HG03521 (cell line): ENCODE measurements around the gene FOXD1.

Source experiments
- ATAC-seq: cut with Tn5 transposase; IDR thresholded peaks from one replicate; pipeline ENCODE4 v1.9.1; 2021; ENCODE audit warnings: mild to moderate bottlenecking, moderate library complexity; ENCODE audit not compliant: unreplicated experiment

Gene FOXD1

DNA sequence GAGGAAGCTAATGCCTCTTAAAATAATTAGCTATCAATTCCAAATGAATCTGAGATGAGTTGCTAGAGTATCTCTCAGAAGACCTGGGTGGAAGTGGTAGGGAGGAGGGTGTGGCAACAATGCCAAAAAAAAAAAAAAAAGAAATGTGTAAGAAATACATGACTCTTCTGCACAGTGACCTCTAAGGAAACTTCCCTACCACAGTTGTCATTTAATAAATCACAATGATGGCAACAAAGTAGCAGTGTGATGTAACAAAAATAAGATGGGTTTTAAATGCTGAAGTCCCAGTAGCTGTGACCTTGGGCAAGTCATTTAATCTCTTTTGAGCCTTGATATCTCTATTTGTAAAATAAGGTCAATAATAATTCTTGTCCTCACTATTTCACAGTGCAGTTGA, 7.2 kb downstream of the FOXD1 start:
- no peak for ATAC-seq

DNA sequence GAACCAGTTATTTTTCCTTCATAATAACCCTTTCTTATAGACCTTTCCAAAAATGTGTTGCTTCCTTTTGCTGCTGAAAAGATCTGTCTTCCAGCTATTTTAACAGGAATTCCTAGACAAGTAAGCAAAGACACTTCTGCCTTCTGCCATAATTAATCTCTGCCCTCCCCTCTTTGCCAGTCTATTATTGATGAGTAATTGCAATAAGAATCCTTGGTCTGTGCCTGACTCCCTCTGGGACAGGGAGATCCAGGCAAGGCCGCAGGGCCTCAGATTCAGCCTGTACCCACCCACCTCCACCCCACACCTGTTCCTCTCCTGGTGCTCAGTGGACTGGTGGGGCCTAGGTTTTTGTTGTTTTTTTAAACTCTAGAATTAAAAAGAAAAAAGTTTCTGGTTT, 8.3 kb downstream of the FOXD1 start:
- no peak for ATAC-seq

GRCh38 chr5:73438645-73439470, 9.7 kb downstream of the FOXD1 start:
- no peak for ATAC-seq

DNA sequence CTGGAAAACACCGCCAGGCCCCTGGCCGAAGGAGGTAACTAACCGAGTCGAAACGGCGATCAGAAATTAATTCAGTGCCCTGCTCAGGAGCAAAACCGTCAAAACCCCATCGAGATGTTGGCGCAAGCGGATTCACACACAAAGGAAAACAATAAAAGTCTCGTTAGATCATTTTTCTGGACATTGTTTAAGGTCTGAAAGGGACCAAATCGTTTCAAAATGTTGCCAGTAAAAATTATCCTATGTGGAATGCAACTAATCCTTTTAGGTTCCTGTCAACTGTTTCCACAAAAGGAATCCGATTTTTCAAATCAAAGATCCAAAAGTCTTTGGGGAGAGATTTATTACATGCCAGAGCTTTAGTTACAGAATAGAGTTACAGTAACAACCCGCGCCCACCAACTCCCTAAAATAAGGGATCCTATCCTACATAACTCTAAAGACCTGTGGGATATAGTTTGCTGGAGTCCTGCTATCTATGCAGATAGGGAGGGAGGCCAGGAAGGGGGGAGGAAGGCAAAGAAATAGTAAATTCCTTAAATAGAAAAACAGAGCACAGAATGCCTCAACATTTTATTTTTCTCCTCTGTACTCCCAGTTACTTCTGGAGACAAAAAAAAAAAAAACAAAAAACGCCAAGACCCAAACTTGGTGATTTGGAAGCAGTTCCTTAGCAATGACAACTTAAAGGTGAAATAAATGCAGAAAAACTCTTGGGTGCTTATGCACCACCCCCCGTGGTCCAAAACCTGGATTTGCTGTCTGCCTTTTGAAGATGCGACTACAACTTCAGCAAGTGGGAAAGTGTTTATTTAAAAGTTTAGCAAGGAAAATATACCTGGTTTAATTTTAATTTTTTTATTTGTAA, 10.6 kb downstream of the FOXD1 start:
- ATAC-seq, result no peak

DNA sequence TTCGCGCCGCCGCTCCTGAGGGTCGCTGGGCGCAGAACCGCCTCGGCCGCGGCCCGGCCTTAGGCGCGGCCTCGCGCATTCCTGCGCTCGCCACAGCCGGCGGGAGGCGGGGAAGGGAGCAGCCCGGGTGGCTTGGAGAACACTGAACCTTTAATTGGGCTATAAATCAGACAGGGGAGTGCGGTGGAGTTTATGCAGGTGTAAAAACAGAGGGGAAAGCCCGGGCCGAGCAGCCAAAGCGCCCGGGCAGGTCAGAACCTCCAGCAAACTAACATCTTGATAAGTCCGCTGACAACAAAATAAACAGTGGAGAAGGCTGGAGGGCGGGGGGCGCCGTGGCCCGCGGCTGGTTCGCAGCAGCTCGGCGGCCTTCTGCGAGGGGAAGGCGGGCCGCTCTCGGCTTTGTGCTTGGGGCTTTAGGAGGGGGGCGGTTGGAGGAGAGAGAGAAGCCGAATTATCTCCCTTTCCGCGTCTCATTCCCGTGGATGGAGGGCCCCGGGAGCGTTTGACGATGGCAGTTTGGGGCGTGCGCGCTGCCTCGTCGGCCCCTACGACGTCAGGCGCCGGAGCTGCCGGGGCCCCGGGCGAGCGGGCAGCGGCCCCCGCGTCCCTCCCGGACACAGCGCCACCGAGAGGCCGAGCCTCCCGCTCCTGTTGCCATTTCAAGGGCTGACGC, 11.3 kb downstream of the FOXD1 start:
- no peak for ATAC-seq

- no peak for ATAC-seq
Measured at GRCh38 chr5:73436535-73437100, 12.0 kb downstream of the FOXD1 start.

DNA sequence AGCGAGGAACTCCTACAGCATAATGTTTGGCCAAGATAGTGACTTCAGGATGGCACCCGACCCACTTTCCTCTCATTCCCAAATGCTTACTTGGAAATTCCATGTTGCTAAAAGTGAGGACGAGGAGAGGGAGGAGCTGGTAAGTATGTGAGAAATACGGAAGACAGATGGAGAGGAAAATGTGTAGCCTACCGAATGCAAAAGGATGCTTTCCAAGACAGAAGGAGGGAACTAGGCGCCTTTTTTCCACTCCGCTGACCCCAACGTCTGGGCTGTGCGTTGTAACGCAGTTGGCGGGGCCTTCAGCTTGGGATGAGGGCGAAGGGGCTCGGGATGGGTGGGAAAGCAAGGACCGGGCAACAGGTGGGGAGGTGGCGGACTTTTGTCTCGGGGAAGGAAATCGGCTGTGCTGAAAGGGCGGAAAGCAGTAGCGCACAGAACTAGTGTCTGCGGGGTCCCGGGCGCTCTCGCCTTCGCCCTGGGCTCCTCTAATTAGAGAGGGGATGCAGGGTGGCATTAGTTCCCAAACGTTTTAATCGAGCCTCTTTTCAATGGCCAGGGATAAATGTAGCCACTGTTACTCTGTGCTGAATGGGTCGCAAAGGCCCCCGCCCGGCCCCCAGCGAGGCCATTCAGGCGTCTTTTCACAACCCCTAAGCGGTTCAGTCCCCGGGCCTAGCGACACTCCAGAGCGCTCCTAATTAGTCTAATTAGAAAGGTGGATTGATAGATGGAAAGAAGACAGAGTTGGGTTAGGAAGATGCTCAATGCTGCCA, 12.6 kb downstream of the FOXD1 start:
- ATAC-seq, result no peak

- no peak for ATAC-seq
Measured at GRCh38 chr5:73434907-73435306, 13.7 kb downstream of the FOXD1 start.

DNA sequence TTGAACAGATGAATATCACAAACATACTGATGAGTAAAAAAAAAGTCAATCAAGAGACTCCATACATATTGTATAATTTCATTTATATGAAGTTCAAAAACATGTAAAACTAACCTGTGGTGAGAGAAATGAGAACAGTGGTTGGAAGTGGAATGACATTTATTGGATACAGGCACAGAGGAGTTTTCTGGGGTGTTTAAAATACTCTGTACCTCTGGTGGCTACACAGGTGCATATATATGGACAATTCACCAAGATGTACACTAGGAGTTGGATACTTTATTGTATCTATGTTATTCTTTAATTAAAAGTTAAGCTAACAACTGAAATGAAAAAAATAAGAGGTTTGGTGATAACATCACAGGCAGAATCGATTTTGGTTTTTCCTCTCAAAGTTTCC, 14.1 kb downstream of the FOXD1 start:
- no peak for ATAC-seq

GRCh38 chr5:73433982-73434342, 14.6 kb downstream of the FOXD1 start:
- ATAC-seq, result no peak

DNA sequence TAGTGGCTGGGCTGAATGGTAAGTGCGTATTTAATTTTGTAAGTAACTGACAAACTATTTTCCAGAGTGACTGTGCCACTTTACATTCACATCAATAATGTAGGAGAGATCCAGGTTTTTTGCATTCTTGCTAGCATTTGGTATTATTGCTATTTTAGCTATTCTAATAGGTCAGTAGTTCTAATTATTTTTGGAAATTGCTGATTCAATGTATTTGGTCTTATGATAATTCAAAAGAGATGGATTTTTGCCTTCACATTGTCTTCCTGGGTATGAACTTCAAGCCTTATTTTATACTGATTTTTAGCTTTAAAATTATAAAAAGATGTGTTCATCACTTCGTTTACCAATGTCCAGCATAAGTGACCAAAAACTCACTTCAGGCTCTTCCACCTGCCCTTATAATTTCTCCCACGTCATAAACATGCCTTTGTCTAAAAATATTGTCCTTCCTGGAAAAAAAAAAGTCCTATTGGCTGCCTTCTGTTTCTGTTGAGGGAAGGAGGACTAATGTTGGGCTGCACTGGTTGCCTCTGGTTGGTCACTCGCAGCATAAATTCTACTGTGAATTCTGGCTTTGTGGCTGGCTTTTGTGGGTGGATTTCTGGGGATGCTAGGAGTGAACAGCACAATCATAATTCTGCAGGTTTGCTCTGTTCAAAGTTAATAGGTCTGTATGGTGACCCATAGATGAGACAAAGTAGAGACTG, 15.2 kb downstream of the FOXD1 start:
- no peak for ATAC-seq

- ATAC-seq, result no peak
Measured at GRCh38 chr5:73431204-73431851, 17.2 kb downstream of the FOXD1 start.

GRCh38 chr5:73426034-73426433, 22.5 kb downstream of the FOXD1 start:
- ATAC-seq, result no peak

DNA sequence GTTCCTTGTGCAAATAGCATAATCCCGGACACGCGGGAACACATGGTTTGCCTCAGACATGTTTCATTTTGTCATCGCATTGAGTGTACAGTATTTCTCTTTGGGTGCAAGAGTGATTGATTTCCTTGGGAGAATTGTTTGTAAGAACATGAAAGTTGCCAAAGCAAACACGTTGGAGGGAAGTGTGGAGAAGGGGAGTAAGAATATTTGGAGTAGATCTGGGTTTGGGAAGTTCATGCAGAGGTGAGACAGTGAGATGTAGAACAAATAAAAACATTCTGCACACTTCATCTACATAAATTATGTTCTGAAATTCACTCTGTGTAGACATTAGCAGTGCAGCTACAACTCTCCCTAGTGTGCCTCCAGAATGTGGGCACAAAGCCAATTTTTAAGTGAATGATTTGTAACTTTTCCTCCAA, 24.0 kb downstream of the FOXD1 start:
- ATAC-seq, result no peak

DNA sequence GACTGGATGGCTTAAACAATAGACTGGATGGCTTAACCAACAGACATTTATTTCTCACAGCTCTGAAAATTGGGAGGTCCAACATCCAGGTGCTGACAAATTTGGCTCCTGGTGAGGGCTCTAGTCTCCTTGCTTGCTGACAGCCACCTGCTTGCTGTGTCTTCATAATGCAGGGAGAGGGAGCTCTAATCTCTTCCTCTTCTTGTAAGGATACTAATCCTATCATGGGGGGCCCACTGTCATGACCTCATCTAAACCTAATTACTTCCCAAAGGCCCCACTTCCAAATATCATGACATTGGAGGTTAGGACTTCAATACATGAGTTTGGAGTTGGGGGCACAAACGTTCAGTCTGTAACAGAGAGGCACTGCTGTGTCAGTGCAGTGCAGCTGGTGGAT, 26.4 kb downstream of the FOXD1 start:
- no peak for ATAC-seq

GRCh38 chr5:73420666-73421065, 27.9 kb downstream of the FOXD1 start:
- no peak for ATAC-seq

GRCh38 chr5:73419465-73420390, 28.8 kb downstream of the FOXD1 start:
- ATAC-seq, result no peak

DNA sequence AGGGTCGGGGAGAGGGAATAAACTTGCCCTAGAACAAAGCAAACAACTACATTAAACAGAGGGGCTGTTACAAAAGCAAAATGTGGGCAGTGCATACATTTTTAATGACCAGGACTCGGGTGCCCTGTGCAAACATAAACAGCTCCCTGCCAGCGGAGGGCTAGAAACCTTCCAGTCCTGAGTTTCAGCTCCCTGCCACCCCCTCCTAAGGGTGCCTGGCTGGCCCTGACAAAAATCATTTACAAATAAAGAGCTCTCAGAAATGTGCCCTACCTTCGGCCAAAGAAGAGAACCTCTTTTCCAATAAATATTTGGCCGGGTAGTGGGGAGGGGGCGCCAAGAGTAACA, 29.5 kb downstream of the FOXD1 start:
- no peak for ATAC-seq
